HCT116 (cell line): ENCODE data around the gene PDHX. TPM values are rescaled to one million over a fixed set of nuclear protein-coding genes. Genes with fewer than 3 reads are reported as not detected.

Experiments used
- ATAC-seq: fragments of 200-7000 bp; cut with Tn5 transposase; 2 replicates; pipeline ENCODE4 v1.9.1; 2020; ENCODE audit warnings: mild to moderate bottlenecking, moderate library complexity
- BruUV-seq: library from RNA; stranded (reverse); fragments of 400-500 nt; replicated peaks from 2 replicates; lab custom pipeline; 2021; lab: Mats Ljungman, UMichigan
- CTCF ChIA-PET: fragments of 300-600 bp; sonication (Branson Sonifier 250); formaldehyde crosslinking; loops from one replicate; lab custom pipeline; 2021; ENCODE audit warnings: antibody characterized with exemption; lab: Charles Lee
- POLR2A ChIA-PET: fragments of 300-600, 350-600 bp; sonication (Branson Sonifier 250); formaldehyde crosslinking; loops from one replicate; lab custom pipeline; 2021; ENCODE audit warnings: antibody characterized with exemption; lab: Charles Lee
- RAD21 ChIA-PET, 2 experiments: fragments of 300-600 bp; sonication (Branson Sonifier 250); formaldehyde crosslinking; loops; one replicate each; lab custom pipeline; 2023; ENCODE audit warnings: low total read pairs in 2 of 2; ENCODE audit not compliant: uncharacterized antibody in 2 of 2, unreplicated experiment in 2 of 2, low non-redundant PET in 1 of 2; lab: Charles Lee
- DNase-seq: peaks from one replicate; pipeline ENCODE4 v3.0.0-alpha.2; 2010; ENCODE audit warnings: low read depth, low spot score
- H2AFZ ChIP-seq: fragments of 200-600 bp; shearing (Covaris generic), sonication (generic); 2 replicates; pipeline ENCODE4 v1.6.1; 2017; ENCODE audit warnings: low read depth, mixed run types, mixed read lengths, antibody characterized with exemption, low read length; ENCODE audit not compliant: poor library complexity, severe bottlenecking
- H3K27ac ChIP-seq: 2 replicates; pipeline ENCODE4 v1.5.1; 2012; ENCODE audit warnings: low read depth, low read length
- H3K27me3 ChIP-seq: fragments of 200-600 bp; sonication (generic); 2 replicates; pipeline ENCODE4 v1.6.1; 2016; ENCODE audit warnings: mixed run types, low read length, mixed read lengths; ENCODE audit not compliant: insufficient read depth
- H3K36me3 ChIP-seq, 2 experiments: fragments of 200-500 bp in 1 of 2; fragments of 200-600 bp in 1 of 2; sonication (Bioruptor generic) in 1 of 2; sonication (generic) in 1 of 2; 2 replicates each; pipeline versions ENCODE4 v1.5.1 to v1.6.1; 2014 to 2016; ENCODE audit warnings: low read length in 2 of 2, inconsistent platforms in 1 of 2, mixed read lengths in 1 of 2, mixed run types in 1 of 2; ENCODE audit not compliant: insufficient read depth in 2 of 2, control insufficient read depth in 1 of 2
- H3K4me1 ChIP-seq, 2 experiments: fragments of 200-600 bp in 1 of 2; sonication (generic) in 1 of 2; 2 replicates each; pipeline versions ENCODE4 v1.5.1 to v1.6.1; 2012 to 2017; ENCODE audit warnings: low read length in 2 of 2, inconsistent platforms in 1 of 2, mild to moderate bottlenecking in 1 of 2, mixed read lengths in 1 of 2, mixed run types in 1 of 2, moderate library complexity in 1 of 2; ENCODE audit not compliant: insufficient read depth in 2 of 2, control insufficient read depth in 1 of 2
- H3K4me2 ChIP-seq: fragments of 200-600 bp; sonication (generic); 2 replicates; pipeline ENCODE4 v1.6.1; 2017; ENCODE audit warnings: mixed run types, low read length, mixed read lengths
- H3K4me3 ChIP-seq, 2 experiments: fragments of 200-600 bp in 1 of 2; sonication (generic) in 1 of 2; replicated peaks in 1 of 2; 2 replicates each; pipeline ENCODE4 v1.5.1; 2011 to 2016; ENCODE audit warnings: low read length in 2 of 2, control low read depth in 1 of 2, low read depth in 1 of 2, mild to moderate bottlenecking in 1 of 2, mixed read lengths in 1 of 2, mixed run types in 1 of 2
- H3K79me2 ChIP-seq: fragments of 200-600 bp; sonication (generic); 2 replicates; pipeline ENCODE4 v1.6.1; 2017; ENCODE audit warnings: mild to moderate bottlenecking, mixed run types, low read length, moderate library complexity, mixed read lengths; ENCODE audit not compliant: insufficient read depth
- H3K9ac ChIP-seq: fragments of 200-600 bp; sonication (generic); 2 replicates; pipeline ENCODE4 v1.6.1; 2016; ENCODE audit warnings: low read length, mixed read lengths
- H3K9me2 ChIP-seq: fragments of 200-600 bp; sonication (generic), shearing (Covaris generic); 2 replicates; pipeline ENCODE4 v1.6.1; 2017; ENCODE audit warnings: mixed run types, mild to moderate bottlenecking, moderate library complexity; ENCODE audit not compliant: insufficient read depth
- H3K9me3 ChIP-seq, 2 experiments: fragments of 200-500 bp in 1 of 2; fragments of 200-600 bp in 1 of 2; sonication (Bioruptor generic) in 1 of 2; sonication (generic) in 1 of 2; 2 replicates each; pipeline ENCODE4 v1.6.1; 2014 to 2017; ENCODE audit warnings: low read length in 2 of 2, mixed read lengths in 2 of 2, inconsistent platforms in 1 of 2, low read depth in 1 of 2, mild to moderate bottlenecking in 1 of 2, mixed run types in 1 of 2, moderate library complexity in 1 of 2; ENCODE audit not compliant: control insufficient read depth in 1 of 2, insufficient read depth in 1 of 2
- H4K20me1 ChIP-seq: fragments of 200-600 bp; sonication (generic), shearing (Covaris generic); 2 replicates; pipeline ENCODE4 v1.6.1; 2017; ENCODE audit warnings: mixed run types, mild to moderate bottlenecking, moderate library complexity; ENCODE audit not compliant: insufficient read depth
- CBX3 ChIP-seq: IDR thresholded peaks from 2 replicates; pipeline ENCODE4 v1.6.1; 2012; ENCODE audit warnings: low read depth
- CEBPB ChIP-seq: IDR thresholded peaks from 2 replicates; pipeline ENCODE4 v1.6.1; 2012; ENCODE audit warnings: low read depth
- ELF1 ChIP-seq: IDR thresholded peaks from 2 replicates; pipeline ENCODE4 v1.6.1; 2012; ENCODE audit warnings: low read depth, borderline replicate concordance
- EZH2 ChIP-seq: fragments of 200-600 bp; sonication (generic); IDR thresholded peaks from 2 replicates; pipeline ENCODE4 v1.6.1; 2017; ENCODE audit warnings: antibody characterized with exemption, mixed run types
- FOSL1 ChIP-seq: IDR thresholded peaks from 2 replicates; pipeline ENCODE4 v1.6.1; 2012; ENCODE audit warnings: low read depth
- POLR2A ChIP-seq: IDR thresholded peaks from 2 replicates; pipeline ENCODE4 v1.7.0; 2011; ENCODE audit warnings: borderline replicate concordance; ENCODE audit not compliant: insufficient read depth, insufficient read length; ENCODE audit errors: extremely low read depth
- RAD21 ChIP-seq: IDR thresholded peaks from 2 replicates; pipeline ENCODE4 v1.6.1; 2012; ENCODE audit warnings: low read depth, mild to moderate bottlenecking
- SRF ChIP-seq: IDR thresholded peaks from 2 replicates; pipeline ENCODE4 v1.6.1; 2012; ENCODE audit warnings: low read depth
- ZFX ChIP-seq: fragments of 450-650 bp; IDR thresholded peaks from 2 replicates; pipeline ENCODE4 v1.6.1; 2017
- ZNF274 ChIP-seq: fragments of 200-500 bp; sonication (Bioruptor generic); IDR thresholded peaks from 2 replicates; pipeline ENCODE4 v1.6.1; 2014; ENCODE audit warnings: mild to moderate bottlenecking, low read depth, low read length, inconsistent platforms
- intact Hi-C: fragments of 100-400 bp; cut with micrococcal nuclease; formaldehyde crosslinking; loops from 2 replicates; pipeline ENCODE4 v1.10.0; 2022
- total RNA-seq: library from RNA; stranded (reverse); gene quantifications from one replicate; pipeline ENCODE4 v1.2.1, GENCODE V29; 2021; ENCODE audit not compliant: unreplicated experiment
- TF ChIP-seq, protein P1 (sequence below): IDR thresholded peaks from 2 replicates; pipeline ENCODE4 v1.6.1; 2012; ENCODE audit warnings: low read depth

Gene PDHX
- total RNA-seq, 1 experiment from 2014 or later, result 36.6 TPM

DNA sequence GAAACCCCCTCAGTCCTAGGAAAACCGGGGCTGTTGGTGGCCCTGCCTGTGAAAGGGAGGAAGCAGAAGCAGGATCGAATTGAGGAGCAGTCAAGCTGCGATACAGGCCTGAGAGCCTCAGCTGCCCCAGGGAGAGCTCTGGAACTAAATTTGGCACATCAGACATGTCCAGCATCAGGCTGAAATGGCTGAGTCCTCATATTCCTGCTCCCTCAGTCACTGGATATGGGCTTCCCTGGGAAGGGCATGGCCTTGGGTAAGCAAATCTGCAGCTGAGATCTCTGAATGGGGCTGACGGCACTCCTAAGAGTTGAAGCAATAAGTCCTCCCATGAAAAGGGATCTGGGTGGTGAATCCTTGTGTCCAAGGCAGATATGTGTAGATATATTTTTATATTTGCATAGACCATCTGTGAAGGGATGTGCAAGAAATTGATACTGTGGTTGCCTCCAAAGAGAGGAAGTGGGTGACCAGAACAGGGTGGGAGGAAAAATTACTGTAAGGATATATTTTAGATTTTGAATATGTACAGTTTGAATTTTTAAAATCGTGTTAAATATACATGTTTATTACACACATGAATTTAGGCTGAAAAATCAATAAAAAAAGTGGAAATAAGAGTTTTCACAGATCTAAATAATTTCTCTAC, 45.7 kb upstream of the PDHX start:
- RAD21 ChIA-PET, result no interaction called here

More for the DNA sequence above, 45.7 kb upstream of the PDHX start:
- no peak overlapping the region for H3K27ac ChIP-seq
- H3K27me3 ChIP-seq, result no peaks in the 10 kb centered on the region
- H3K36me3 ChIP-seq, result no peaks in the 10 kb centered on the region
- no peak overlapping the region for H3K4me3 ChIP-seq
- DNase-seq (no peak), ATAC-seq (no peak)
- no peaks in the 10 kb centered on the region for H3K9me2 ChIP-seq
- H3K79me2 ChIP-seq, result no peaks in the 10 kb centered on the region
- peaks cover 0 to under 1% of the 10 kb centered on the region in 2 experiments; a peak in 1 of 4 replicates for H3K4me1 ChIP-seq
- H3K4me2 ChIP-seq, result no peak overlapping the region
- ChIA-PET POLR2A (no interaction called here), CTCF (interaction anchor here (2.1 kb wide), 1 partner anchor 30 kb away, joined by 8 read pairs; no protein-coding TSS in a partner anchor)
- no TSS peak for BruUV-seq
- H3K9ac ChIP-seq, result no peak overlapping the region
- no peak for TF ChIP-seq CEBPB
- TF ChIP-seq POLR2A, result no peak
- TF ChIP-seq ZFX, result no peak
- TF ChIP-seq RAD21, result no peak
- TF ChIP-seq SRF, result no peak
- TF ChIP-seq, protein P1, sequence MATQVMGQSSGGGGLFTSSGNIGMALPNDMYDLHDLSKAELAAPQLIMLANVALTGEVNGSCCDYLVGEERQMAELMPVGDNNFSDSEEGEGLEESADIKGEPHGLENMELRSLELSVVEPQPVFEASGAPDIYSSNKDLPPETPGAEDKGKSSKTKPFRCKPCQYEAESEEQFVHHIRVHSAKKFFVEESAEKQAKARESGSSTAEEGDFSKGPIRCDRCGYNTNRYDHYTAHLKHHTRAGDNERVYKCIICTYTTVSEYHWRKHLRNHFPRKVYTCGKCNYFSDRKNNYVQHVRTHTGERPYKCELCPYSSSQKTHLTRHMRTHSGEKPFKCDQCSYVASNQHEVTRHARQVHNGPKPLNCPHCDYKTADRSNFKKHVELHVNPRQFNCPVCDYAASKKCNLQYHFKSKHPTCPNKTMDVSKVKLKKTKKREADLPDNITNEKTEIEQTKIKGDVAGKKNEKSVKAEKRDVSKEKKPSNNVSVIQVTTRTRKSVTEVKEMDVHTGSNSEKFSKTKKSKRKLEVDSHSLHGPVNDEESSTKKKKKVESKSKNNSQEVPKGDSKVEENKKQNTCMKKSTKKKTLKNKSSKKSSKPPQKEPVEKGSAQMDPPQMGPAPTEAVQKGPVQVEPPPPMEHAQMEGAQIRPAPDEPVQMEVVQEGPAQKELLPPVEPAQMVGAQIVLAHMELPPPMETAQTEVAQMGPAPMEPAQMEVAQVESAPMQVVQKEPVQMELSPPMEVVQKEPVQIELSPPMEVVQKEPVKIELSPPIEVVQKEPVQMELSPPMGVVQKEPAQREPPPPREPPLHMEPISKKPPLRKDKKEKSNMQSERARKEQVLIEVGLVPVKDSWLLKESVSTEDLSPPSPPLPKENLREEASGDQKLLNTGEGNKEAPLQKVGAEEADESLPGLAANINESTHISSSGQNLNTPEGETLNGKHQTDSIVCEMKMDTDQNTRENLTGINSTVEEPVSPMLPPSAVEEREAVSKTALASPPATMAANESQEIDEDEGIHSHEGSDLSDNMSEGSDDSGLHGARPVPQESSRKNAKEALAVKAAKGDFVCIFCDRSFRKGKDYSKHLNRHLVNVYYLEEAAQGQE, result no peak
- no peak for TF ChIP-seq EZH2
- no peak for TF ChIP-seq FOSL1
- TF ChIP-seq ELF1, result no peak
- TF ChIP-seq CBX3, result no peak
- no peak for TF ChIP-seq ZNF274
- TF ChIP-seq, all 23 proteins: peak for 0
- Histone ChIP-seq H4K20me1 (no peaks in the 10 kb centered on the region), H2AFZ (no peak overlapping the region), H3K9me3 (no peaks in the 10 kb centered on the region)
- intact Hi-C loops, result no loop called here
